Breast epithelium (tissue), 4 donors: ENCODE data around the gene CPNE2. TPM values are rescaled to one million over a fixed set of nuclear protein-coding genes. Genes with fewer than 3 reads are reported as not detected.

Experiments used
- DNase-seq, 2 donors: peaks; one replicate each; pipeline ENCODE4 v3.0.0-alpha.2; 2019; ENCODE audit warnings: low spot score in 2 of 2
- H3K27ac ChIP-seq, 2 donors: fragments of 200-600 bp; sonication (generic) in 1 of 2; one replicate each; pipeline ENCODE4 v1.5.1; 2016 to 2019; ENCODE audit warnings: mild to moderate bottlenecking in 1 of 2
- H3K27me3 ChIP-seq, 2 donors: fragments of 200-600 bp; sonication (generic) in 1 of 2; one replicate each; pipeline versions ENCODE4 v1.5.1 to v1.6.0; 2017 to 2019; ENCODE audit warnings: control low read depth in 1 of 2, mild to moderate bottlenecking in 1 of 2
- H3K36me3 ChIP-seq: fragments of 200-600 bp; one replicate; pipeline ENCODE4 v1.5.1; 2019
- H3K4me1 ChIP-seq, 2 donors: fragments of 200-600 bp; sonication (generic); one replicate each; pipeline ENCODE4 v1.5.1; 2016 to 2019; ENCODE audit warnings: control low read depth in 1 of 2
- H3K4me3 ChIP-seq, 3 donors: fragments of 200-600 bp; sonication (generic); 1 replicate in 2 of 3; 2 replicates in 1 of 3; pipeline ENCODE4 v1.5.1; 2016 to 2019; ENCODE audit warnings: mild to moderate bottlenecking in 3 of 3, moderate library complexity in 2 of 3
- H3K9me3 ChIP-seq, 2 donors: fragments of 200-600 bp; sonication (generic) in 1 of 2; one replicate each; pipeline ENCODE4 v1.5.1; 2016 to 2019; ENCODE audit warnings: control low read depth in 1 of 2
- CTCF ChIP-seq, 3 donors: fragments of 450-650 bp; IDR thresholded peaks; one replicate each; pipeline ENCODE4 v1.5.1; 2016 to 2017; ENCODE audit warnings: antibody characterized with exemption in 3 of 3, mild to moderate bottlenecking in 3 of 3, moderate library complexity in 3 of 3
- POLR2A ChIP-seq: fragments of 450-650 bp; IDR thresholded peaks from one replicate; pipeline ENCODE4 v1.6.1; 2016; ENCODE audit warnings: antibody characterized with exemption, mild to moderate bottlenecking, moderate library complexity
- POLR2AphosphoS5 ChIP-seq, 3 donors: sonication (generic); formaldehyde crosslinking; IDR thresholded peaks; one replicate each; pipeline ENCODE4 v1.6.1; 2017; ENCODE audit warnings: antibody characterized with exemption in 3 of 3
- intact Hi-C: fragments of 100-400 bp; cut with DNase I; formaldehyde crosslinking; loops from one replicate; pipeline ENCODE4 v1.15.1; 2023; ENCODE audit warnings: low total_unique reads
- total RNA-seq, 3 donors: library from RNA; depleted of rRNA; stranded (reverse); fragments of >200 nt; gene quantifications; one replicate each; pipeline ENCODE4 v1.1.0, GENCODE V29; 2016

Gene CPNE2
- total RNA-seq: 10 to 100 TPM; 13.9 to 56.5 (median 26.5) TPM

GRCh38 chr16:57091975-57092785, at the start of gene CPNE2:
CPNE2 (plus strand) TSS chr16:57092583; CDS start chr16:57110743, 18,160 bp downstream.
- H3K4me3 ChIP-seq: peak within 1 kb of the TSS; percentile 79 to 86 (median 84)
- no peaks in the 10 kb centered on the region for H3K9me3 ChIP-seq
- no peaks in the 10 kb centered on the region for H3K27me3 ChIP-seq
- DNase-seq: peak in 1 of 2 donors; percentile 39
- no peaks in the 10 kb centered on the region for H3K36me3 ChIP-seq
- peaks cover 7% of the 10 kb centered on the region in 2 donors for H3K4me1 ChIP-seq
- H3K27ac ChIP-seq: peak within 1 kb of the TSS; percentile 76 to 85
- no peak for TF ChIP-seq POLR2A
- no peak for TF ChIP-seq POLR2AphosphoS5 (IDR thresholded peaks at IDR 0.05)
- TF ChIP-seq CTCF (IDR thresholded peaks at IDR 0.05): no peak
- intact Hi-C loops: no loop called here

- Histone ChIP-seq H3K4me3 (no peak overlapping the region), H3K27me3 (no peaks in the 10 kb centered on the region), H3K27ac (no peak overlapping the region), H3K9me3 (no peaks in the 10 kb centered on the region), H3K36me3 (no peaks in the 10 kb centered on the region), H3K4me1 (no peaks in the 10 kb centered on the region)
- TF ChIP-seq POLR2AphosphoS5 (IDR thresholded peaks at IDR 0.05): no peak
- TF ChIP-seq POLR2A: no peak
- no peak for TF ChIP-seq CTCF (IDR thresholded peaks at IDR 0.05)
- DNase-seq: no peak
- intact Hi-C loops: no loop called here
These were observed 49.1 kb upstream of the CPNE2 start for GRCh38 chr16:57043248-57043647.

- no peak for DNase-seq
- Histone ChIP-seq H3K36me3 (no peaks in the 10 kb centered on the region), H3K4me3 (peak overlapping the region in 1 of 3 donors; percentile 37), H3K27ac (no peak overlapping the region), H3K9me3 (no peaks in the 10 kb centered on the region), H3K27me3 (no peaks in the 10 kb centered on the region), H3K4me1 (no peaks in the 10 kb centered on the region)
- intact Hi-C loops: no loop called here
- TF ChIP-seq POLR2A (no peak), CTCF (IDR thresholded peaks at IDR 0.05) (no peak)
These were observed 47.3 kb upstream of the CPNE2 start for GRCh38 chr16:57044931-57045693.

- no peaks in the 10 kb centered on the region for H3K27me3 ChIP-seq
- H3K36me3 ChIP-seq: no peaks in the 10 kb centered on the region
- peak in 1 of 2 donors; percentile 27 for DNase-seq
- H3K4me1 ChIP-seq: no peaks in the 10 kb centered on the region
- intact Hi-C loops: no loop called here
- TF ChIP-seq POLR2AphosphoS5 (IDR thresholded peaks at IDR 0.05): no peak
- peak in 1 of 3 donors; percentile 54 for TF ChIP-seq CTCF (IDR thresholded peaks at IDR 0.05)
- no peak for TF ChIP-seq POLR2A
- no peak overlapping the region for H3K27ac ChIP-seq
- H3K4me3 ChIP-seq: peak overlapping the region in 1 of 3 donors; percentile 37
- no peaks in the 10 kb centered on the region for H3K9me3 ChIP-seq
These were observed 46.5 kb upstream of the CPNE2 start for GRCh38 chr16:57045694-57046381.
